ENCODE results near the gene EXOSC6. TPM values are rescaled to one million over a fixed set of nuclear protein-coding genes. Genes with fewer than 3 reads are reported as not detected.
"Not testable (repeated sequence)": the region's sequence is repeated elsewhere in the genome, so short reads cannot be mapped to it uniquely, and the experiment has no call there.

The EXOSC6 gene
- polyA plus RNA-seq, 1 donor from 2014 or later: 56.6 TPM

DNA sequence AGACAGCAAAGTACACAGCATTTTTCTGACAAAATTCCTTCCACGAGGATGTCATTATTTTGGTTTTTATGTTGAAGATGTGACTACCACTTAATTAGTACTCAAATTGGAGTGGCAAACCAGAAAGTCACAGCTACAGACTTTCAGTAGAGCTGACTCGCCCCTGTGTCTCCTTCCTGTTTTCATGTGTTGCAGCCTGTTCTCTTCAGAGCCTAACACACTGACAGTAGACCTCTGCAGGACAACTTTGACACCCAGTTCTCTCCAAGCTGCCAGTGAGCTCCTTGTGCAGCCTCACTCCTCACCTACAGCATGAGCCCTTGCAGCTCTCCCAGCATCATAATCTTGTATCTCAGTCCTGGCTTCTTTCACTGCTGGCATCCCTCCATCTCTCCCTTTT lies 29.2 kb downstream of the EXOSC6 start:
- H2AFZ ChIP-seq (ENCODE audit: low read depth, low read length); H3K9me2 ChIP-seq (ENCODE audit: insufficient read depth, low read length); H3K27ac ChIP-seq (ENCODE audit: low read length); H3K4me3 ChIP-seq (ENCODE audit: low read length); H3K9ac ChIP-seq (ENCODE audit: low read length); H3K9me3 ChIP-seq (ENCODE audit: low read length); H3K36me3 ChIP-seq (ENCODE audit: insufficient read depth, low read length); H3K79me2 ChIP-seq (replicated peaks; ENCODE audit: insufficient read depth, low read length); H3K27me3 ChIP-seq (ENCODE audit: insufficient read depth, low read depth, low read length); H3F3A ChIP-seq (ENCODE audit: insufficient read depth, low read length, poor library complexity, severe bottlenecking); H4K20me1 ChIP-seq (ENCODE audit: insufficient read depth); H3K4me2 ChIP-seq (ENCODE audit: low read length): not testable (repeated sequence)

DNA sequence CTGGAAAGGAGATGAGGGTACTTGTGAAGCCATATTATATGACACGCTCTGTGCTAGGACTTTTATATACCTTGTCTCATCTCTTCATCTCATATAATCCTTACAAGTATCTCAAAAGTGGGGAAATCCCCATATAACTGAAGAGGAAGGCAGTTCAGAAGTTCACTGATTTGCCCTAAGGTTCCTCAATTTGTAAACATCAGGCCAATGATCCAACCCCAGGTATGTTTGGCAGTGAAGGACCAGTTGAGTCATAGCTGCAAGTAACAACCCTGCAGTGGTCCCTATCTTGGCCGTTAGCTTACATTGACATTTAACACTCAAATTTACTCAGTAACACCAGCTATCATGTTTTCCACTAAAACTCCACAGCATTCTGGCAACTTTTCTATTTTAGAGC lies 33.2 kb downstream of the EXOSC6 start:
- H3K9me2 ChIP-seq (ENCODE audit: insufficient read depth, low read length); H3K9me3 ChIP-seq (ENCODE audit: low read length); H4K20me1 ChIP-seq (ENCODE audit: insufficient read depth); H3F3A ChIP-seq (ENCODE audit: insufficient read depth, low read length, poor library complexity, severe bottlenecking); H3K79me2 ChIP-seq (replicated peaks; ENCODE audit: insufficient read depth, low read length); H3K27me3 ChIP-seq (ENCODE audit: insufficient read depth, low read depth, low read length); H2AFZ ChIP-seq (ENCODE audit: low read depth, low read length); H3K36me3 ChIP-seq (ENCODE audit: insufficient read depth, low read length); H3K9ac ChIP-seq (ENCODE audit: low read length); H3K4me2 ChIP-seq (ENCODE audit: low read length); H3K4me3 ChIP-seq (ENCODE audit: low read length); H3K27ac ChIP-seq (ENCODE audit: low read length): not testable (repeated sequence)

DNA sequence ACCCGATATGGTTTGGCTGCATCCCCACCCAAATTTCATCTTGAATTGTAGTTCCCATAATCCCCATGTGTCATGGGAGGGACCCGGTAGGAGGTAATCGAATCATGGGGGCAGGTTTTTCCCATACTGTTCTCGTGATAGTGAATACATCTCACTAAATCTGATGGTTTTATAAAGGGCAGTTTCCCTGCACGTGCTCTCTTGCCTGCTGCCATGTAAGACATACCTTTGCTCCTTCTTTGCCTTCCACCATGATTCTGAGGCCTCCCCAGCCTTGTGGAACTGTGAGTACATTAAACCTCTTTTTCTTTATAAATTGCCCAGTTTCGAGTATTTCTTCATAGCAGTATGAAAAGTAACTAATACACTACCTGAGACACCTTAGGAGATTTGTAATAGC lies 45.4 kb downstream of the EXOSC6 start:
- not testable (repeated sequence) for H3K27ac ChIP-seq (ENCODE audit: low read length); H3K79me2 ChIP-seq (replicated peaks; ENCODE audit: insufficient read depth, low read length); H4K20me1 ChIP-seq (ENCODE audit: insufficient read depth); H3K9me2 ChIP-seq (ENCODE audit: insufficient read depth, low read length); H3K9ac ChIP-seq (ENCODE audit: low read length); H2AFZ ChIP-seq (ENCODE audit: low read depth, low read length); H3K4me3 ChIP-seq (ENCODE audit: low read length); H3K4me2 ChIP-seq (ENCODE audit: low read length); H3K9me3 ChIP-seq (ENCODE audit: low read length); H3K27me3 ChIP-seq (ENCODE audit: insufficient read depth, low read depth, low read length); H3F3A ChIP-seq (ENCODE audit: insufficient read depth, low read length, poor library complexity, severe bottlenecking); H3K36me3 ChIP-seq (ENCODE audit: insufficient read depth, low read length)

DNA sequence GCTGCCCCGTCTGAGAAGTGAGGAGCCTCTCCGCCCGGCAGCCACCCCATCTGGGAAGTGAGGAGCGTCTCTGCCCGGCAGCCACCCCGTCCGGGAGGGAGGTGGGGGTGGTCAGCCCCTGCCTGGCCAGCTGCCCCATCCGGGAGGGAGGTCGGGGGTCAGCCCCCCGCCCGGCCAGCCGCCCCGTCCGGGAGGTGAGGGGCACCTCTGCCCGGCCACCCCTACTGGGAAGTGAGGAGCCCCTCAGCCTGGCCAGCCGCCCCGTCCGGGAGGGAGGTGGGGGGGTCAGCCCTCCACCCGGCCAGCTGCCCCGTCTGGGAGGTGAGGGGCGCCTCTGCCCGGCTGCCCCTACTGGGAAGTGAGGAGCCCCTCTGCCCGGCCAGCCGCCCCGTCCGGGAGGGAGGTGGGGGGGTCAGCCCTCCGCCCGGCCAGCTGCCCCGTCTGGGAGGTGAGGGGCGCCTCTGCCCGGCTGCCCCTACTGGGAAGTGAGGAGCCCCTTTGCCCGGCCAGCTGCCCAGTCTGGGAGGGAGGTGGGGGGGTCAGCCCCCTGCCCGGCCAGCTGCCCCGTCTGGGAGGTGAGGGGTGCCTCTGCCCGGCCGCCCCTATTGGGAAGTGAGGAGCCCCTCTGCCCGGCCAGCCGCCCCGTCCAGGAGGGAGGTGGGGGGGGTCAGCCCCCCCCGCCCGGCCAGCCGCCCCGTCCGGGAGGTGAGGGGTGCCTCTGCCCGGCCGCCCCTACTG lies 46.9 kb downstream of the EXOSC6 start:
- not testable (repeated sequence) for H3K9me2 ChIP-seq (ENCODE audit: insufficient read depth, low read length); H3K27me3 ChIP-seq (ENCODE audit: insufficient read depth, low read depth, low read length); H3K27ac ChIP-seq (ENCODE audit: low read length); H3F3A ChIP-seq (ENCODE audit: insufficient read depth, low read length, poor library complexity, severe bottlenecking); H3K4me2 ChIP-seq (ENCODE audit: low read length); H3K36me3 ChIP-seq (ENCODE audit: insufficient read depth, low read length); H2AFZ ChIP-seq (ENCODE audit: low read depth, low read length); H4K20me1 ChIP-seq (ENCODE audit: insufficient read depth); H3K79me2 ChIP-seq (replicated peaks; ENCODE audit: insufficient read depth, low read length); H3K9ac ChIP-seq (ENCODE audit: low read length); H3K4me3 ChIP-seq (ENCODE audit: low read length); H3K9me3 ChIP-seq (ENCODE audit: low read length)

DNA sequence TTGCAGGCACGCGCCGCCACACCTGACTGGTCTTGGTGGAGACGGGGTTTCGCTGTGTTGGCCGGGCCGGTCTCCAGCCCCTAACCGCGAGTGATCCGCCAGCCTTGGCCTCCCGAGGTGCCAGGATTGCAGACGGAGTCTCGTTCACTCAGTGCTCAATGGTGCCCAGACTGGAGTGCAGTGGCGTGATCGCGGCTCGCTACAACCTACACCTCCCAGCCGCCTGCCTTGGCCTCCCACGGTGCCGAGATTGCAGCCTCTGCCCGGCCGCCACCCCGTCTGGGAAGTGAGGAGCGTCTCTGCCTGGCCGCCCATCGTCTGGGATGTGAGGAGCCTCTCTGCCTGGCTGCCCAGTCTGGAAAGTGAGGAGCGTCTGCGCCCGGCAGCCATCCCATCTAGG lies 47.7 kb downstream of the EXOSC6 start:
- not testable (repeated sequence) for H3K4me3 ChIP-seq (ENCODE audit: low read length); H3K36me3 ChIP-seq (ENCODE audit: insufficient read depth, low read length); H3K4me2 ChIP-seq (ENCODE audit: low read length); H4K20me1 ChIP-seq (ENCODE audit: insufficient read depth); H3K9me3 ChIP-seq (ENCODE audit: low read length); H3K9ac ChIP-seq (ENCODE audit: low read length); H3K9me2 ChIP-seq (ENCODE audit: insufficient read depth, low read length); H3K27ac ChIP-seq (ENCODE audit: low read length); H2AFZ ChIP-seq (ENCODE audit: low read depth, low read length); H3K27me3 ChIP-seq (ENCODE audit: insufficient read depth, low read depth, low read length); H3K79me2 ChIP-seq (replicated peaks; ENCODE audit: insufficient read depth, low read length); H3F3A ChIP-seq (ENCODE audit: insufficient read depth, low read length, poor library complexity, severe bottlenecking)

DNA sequence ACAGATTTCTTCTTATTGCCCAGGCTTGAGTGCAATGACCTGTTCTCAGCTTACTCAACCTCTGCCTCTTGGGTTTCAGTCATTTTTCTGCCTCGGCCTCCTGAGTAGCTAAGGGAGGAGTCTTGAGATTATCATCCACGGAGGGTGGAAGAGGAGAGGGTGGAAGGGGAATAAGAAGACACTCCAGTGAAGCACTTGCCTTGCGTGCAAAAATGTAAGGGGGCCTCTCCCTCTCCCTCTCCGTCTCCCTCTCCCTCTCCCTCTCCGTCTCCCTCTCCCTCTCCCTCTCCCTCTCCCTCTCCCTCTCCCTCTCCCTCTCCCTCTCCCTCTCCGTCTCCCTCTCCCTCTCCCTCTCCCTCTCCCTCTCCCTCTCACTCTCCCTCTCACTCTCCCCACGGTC lies 48.2 kb downstream of the EXOSC6 start:
- not testable (repeated sequence) for H3K27ac ChIP-seq (ENCODE audit: low read length); H3K4me2 ChIP-seq (ENCODE audit: low read length); H3K27me3 ChIP-seq (ENCODE audit: insufficient read depth, low read depth, low read length); H4K20me1 ChIP-seq (ENCODE audit: insufficient read depth); H3K9me3 ChIP-seq (ENCODE audit: low read length); H3F3A ChIP-seq (ENCODE audit: insufficient read depth, low read length, poor library complexity, severe bottlenecking); H2AFZ ChIP-seq (ENCODE audit: low read depth, low read length); H3K79me2 ChIP-seq (replicated peaks; ENCODE audit: insufficient read depth, low read length); H3K36me3 ChIP-seq (ENCODE audit: insufficient read depth, low read length); H3K4me3 ChIP-seq (ENCODE audit: low read length); H3K9ac ChIP-seq (ENCODE audit: low read length); H3K9me2 ChIP-seq (ENCODE audit: insufficient read depth, low read length)

DNA sequence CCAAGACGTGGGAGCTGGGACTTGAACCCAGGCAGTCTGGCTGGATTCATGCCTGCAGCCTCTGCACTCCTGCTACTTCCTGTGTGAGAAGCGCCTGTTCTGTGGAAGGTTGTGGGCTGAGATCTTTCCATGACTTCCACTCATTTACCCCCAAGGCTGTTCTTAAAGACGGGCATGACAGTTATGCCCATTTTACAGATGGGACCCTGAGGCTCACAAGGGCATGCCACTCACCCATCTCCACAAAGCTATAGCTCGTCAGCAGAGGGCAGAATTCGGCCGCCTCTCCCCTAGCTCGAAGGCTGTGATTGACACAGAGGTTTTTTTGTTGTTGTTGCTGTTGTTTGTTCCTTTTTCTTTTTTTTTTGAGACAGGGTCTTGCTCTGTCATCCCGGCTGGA lies 51.7 kb downstream of the EXOSC6 start:
- not testable (repeated sequence) for H3K4me2 ChIP-seq (ENCODE audit: low read length); H3K9me2 ChIP-seq (ENCODE audit: insufficient read depth, low read length); H3F3A ChIP-seq (ENCODE audit: insufficient read depth, low read length, poor library complexity, severe bottlenecking); H3K9me3 ChIP-seq (ENCODE audit: low read length); H3K36me3 ChIP-seq (ENCODE audit: insufficient read depth, low read length); H3K4me3 ChIP-seq (ENCODE audit: low read length); H3K79me2 ChIP-seq (replicated peaks; ENCODE audit: insufficient read depth, low read length); H4K20me1 ChIP-seq (ENCODE audit: insufficient read depth); H3K9ac ChIP-seq (ENCODE audit: low read length); H2AFZ ChIP-seq (ENCODE audit: low read depth, low read length); H3K27me3 ChIP-seq (ENCODE audit: insufficient read depth, low read depth, low read length); H3K27ac ChIP-seq (ENCODE audit: low read length)

DNA sequence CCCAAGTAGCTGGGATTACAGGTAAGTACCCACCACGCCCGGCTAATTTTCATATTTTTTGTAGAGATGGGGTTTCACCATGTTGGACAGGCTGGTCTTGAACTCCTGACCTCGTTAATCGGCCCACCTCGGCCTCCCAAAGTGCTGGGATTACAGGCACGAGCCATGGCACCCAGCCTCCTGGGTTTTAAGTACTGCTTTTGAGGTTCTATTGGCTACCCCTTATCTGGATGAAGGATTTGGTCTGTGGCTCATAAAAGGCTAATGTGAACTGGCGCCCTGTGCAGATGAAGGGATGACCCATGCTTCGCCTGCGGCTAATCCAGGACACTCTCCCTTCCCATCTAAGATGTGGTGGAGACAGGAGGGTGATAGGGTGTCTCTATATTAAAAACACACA lies 52.6 kb downstream of the EXOSC6 start:
- H3K9me2 ChIP-seq (ENCODE audit: insufficient read depth, low read length); H3K4me3 ChIP-seq (ENCODE audit: low read length); H2AFZ ChIP-seq (ENCODE audit: low read depth, low read length); H3K9ac ChIP-seq (ENCODE audit: low read length); H3K27ac ChIP-seq (ENCODE audit: low read length); H3K27me3 ChIP-seq (ENCODE audit: insufficient read depth, low read depth, low read length); H3K4me2 ChIP-seq (ENCODE audit: low read length); H3K36me3 ChIP-seq (ENCODE audit: insufficient read depth, low read length); H3F3A ChIP-seq (ENCODE audit: insufficient read depth, low read length, poor library complexity, severe bottlenecking); H3K9me3 ChIP-seq (ENCODE audit: low read length); H4K20me1 ChIP-seq (ENCODE audit: insufficient read depth); H3K79me2 ChIP-seq (replicated peaks; ENCODE audit: insufficient read depth, low read length): not testable (repeated sequence)
